NCI-H748 treated with DMSO at 0.1 percent for 48 hours (cell line): ENCODE results near the gene ECHS1.

Source experiments
- DNase-seq: peaks from one replicate; lab custom pipeline; 2025; lab: John Stamatoyannopoulos, UW

ECHS1 gene

DNA sequence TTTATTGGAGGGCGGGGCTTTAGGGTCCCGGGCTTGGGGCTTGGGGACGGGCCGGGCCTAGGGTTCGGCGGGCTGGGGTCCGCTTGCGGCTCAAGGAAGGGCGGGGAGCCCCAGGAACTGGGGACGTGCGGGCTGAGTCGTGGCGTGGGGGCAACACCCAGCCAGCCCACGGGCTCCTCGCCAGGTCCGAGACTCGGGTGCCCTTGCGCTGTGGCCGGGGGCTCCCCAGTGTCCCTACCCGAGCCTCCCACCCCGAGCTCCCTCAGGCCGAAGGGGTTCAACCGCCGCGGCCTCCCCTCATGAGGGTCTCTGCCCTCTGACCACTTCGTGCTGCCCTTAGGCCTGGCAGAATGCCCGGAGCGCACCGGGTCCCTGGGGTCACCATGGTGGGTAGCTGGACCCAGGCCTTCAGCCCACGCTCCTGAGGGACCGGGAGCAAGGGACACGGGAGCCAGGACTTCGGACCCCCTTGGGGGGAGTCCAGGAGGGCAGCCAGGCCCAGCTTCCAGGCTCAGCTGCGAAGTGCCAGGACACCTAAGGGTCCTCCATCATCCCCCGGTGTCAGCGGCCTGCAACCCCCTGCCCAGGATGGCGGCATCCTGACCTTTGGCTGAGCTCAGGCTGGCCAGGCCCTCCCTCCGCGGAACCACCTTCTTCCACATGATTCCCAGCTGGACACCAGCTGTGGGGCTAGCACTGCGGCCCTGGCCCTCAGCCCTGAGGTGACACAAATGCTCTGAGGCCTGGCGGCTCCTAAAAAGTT lies 14.8 kb downstream of the ECHS1 start:
- DNase-seq = no peak

DNA sequence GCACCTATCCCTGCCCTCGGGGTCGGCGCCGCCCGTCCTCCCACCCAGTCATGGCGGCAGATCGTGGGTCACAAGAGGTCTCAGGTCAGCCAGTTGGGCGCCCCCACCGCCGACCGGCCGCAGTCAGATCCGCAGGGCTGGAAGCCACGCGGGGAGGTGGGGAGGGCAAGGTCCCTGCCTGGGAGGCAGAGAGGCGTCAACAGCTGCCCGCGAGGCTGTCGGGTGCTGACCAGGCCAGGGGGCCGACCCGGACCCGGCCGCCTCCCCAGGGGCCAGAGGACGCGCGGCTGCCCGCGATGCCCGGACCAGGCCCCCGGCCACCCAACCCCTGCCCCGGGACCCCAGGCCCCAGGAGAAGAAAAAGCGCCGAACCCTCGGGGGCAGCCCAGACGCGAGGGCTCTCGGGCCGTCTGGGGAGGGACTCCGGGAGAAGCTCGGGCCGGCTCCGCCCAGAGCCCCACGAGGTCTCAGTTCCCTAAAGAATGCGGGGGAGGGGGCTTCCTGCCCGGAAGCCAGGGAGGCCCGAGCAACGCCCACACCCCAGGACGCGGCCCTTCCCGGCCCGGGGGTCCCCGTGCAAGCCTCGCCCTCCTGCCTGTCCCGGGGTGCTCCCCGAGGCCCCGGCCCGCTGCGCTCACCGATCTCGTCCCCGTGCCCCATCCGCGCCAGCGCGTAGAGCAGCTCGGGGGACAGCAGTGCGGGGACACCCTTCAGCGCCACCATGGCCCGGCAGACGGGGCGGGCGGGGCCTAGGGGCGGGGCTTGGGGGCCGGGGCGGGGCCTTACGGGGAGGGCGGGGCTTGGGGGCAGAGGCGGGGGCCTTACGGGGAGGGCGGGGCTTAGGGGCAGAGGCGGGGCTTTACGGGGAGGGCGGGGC lies 15.6 kb downstream of the ECHS1 start, which contains the start of gene FUOM:
Gene FUOM (minus strand): TSS at position 735 of the 877 bp plus-strand sequence. CDS start 12 bp downstream, at position 723.
- DNase-seq = no peak

DNA sequence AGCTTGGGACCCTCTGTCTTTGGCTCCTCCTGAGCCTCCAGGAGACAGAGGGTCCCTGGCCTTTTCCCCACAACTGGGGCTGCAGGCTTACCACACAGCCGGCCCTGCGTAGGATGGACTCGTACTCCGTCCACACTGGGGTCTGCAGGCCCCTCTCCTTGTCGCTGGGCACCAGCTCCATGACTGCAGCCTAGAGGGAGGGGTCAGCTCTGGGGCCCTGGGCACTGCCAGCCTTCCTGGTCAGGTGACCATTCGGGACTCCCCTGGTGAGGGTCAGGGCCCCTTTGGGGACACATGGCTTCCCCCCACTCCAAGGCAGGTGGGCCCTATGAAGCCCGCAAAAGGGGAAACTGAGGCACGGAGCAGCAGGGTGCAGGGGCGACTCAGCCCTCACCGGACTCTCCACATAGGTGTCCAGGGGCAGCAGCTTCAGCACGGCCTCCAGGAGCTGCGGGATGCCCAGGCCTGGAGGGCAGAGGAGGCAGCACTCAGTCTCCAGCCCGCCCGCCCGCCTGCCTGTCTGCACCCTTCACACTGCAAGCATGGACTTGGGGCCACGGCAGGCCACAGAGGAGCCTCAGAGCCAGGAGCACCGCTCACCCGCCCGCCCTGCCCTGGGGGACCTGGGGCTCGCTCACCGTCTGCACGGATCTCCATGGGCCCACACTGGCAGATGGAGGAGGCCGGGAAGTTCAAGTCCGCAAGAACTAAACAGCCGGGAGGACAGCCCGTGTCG lies 16.4 kb downstream of the ECHS1 start:
- DNase-seq = no peak

DNA sequence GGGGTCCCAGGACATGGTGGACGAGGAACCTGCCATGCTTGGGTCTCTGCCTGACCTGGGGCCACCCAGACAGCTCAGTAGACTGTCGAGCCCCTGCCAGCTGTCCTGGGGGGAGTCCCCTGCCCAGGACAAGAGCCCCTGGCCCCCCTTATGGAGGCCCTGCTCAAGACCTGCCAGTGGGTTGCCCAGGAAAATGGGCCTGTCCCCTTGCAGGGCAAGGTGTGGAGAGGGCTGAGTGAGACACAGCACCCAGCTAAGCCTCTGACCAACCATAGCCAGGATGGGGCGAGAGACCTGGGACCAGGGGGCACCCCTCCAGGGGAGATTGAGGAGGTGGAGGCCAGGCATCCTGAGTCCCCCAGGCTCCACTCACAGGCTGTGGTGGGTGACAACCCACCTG lies 17.2 kb downstream of the ECHS1 start:
- no peak for DNase-seq

DNA sequence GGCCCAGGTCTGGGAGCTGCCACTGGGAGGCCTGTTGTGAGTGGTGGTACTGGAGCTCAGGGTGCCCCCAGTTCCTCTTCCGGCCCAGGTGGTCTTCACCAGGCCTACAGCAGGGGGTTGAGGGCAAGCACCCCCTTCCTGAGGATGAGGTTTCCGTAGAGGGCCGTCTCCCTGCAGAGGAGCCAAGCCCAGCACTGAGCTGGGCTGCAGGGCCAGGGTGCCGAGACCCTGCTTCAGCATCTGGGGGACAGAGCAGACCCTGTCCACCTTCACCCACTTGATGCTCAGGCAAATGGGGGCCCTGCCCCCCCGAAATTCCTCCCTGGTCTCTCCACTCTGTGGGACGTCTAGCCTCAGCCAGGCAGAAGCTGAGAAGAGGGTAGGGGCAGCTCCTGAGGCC lies 17.9 kb downstream of the ECHS1 start:
- no peak for DNase-seq

DNA sequence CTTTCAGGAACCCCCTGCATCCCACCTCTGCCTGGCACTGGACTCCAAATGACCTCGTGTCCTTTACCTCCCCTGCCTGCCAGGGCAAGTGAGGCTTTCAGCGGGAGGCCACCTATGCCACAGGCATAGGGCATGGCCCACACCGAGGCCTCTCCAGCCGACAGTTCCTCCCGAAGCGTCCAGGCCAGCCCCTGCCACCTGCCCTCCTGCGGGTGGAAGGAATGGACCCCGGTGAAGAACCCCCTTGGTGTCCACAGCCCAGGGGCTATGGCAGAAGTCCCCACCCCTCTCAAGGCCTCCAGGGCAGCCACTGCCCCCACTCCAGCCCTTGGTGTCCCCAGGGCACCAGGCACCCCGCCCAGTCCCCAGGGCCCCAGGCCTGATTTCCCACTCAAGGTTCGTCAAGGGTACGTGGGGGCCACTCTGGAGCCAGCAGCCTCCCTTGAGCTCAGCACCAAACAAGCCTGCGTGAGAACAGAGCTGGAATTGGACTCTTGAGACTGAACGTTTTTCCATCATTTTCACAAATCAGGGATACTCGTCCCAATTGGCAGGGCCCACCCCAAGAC lies 18.4 kb downstream of the ECHS1 start:
- DNase-seq = no peak

DNA sequence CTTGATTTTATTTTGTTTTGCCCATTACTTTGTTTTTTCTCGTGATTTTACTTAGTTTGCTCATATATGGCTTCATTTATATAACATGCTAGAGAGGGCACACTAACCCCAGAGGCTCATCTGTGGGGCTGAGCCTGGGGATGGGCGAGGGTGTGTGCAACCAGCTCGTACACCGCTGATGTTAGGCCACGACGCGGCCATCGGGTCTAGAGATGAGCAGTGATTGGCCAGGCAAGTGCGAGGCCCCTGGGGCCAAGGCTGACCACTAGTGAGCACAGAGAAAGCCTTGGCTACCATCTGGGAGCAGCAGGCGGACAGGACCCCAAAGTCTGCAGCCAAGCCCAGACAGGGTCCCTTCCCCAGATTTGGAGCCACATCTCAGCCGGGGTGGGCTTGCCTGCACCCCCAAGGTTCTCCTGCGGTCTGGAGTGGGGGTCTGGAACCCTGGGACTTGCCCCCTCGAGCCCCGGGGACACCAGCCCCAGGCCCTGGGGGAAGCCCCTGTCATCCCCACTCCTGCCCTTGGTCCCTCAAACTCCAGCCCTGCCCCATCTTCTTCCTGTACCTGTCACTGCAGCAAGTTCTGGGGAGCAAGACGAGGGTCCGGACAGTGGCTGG lies 19.1 kb downstream of the ECHS1 start:
- DNase-seq = no peak

DNA sequence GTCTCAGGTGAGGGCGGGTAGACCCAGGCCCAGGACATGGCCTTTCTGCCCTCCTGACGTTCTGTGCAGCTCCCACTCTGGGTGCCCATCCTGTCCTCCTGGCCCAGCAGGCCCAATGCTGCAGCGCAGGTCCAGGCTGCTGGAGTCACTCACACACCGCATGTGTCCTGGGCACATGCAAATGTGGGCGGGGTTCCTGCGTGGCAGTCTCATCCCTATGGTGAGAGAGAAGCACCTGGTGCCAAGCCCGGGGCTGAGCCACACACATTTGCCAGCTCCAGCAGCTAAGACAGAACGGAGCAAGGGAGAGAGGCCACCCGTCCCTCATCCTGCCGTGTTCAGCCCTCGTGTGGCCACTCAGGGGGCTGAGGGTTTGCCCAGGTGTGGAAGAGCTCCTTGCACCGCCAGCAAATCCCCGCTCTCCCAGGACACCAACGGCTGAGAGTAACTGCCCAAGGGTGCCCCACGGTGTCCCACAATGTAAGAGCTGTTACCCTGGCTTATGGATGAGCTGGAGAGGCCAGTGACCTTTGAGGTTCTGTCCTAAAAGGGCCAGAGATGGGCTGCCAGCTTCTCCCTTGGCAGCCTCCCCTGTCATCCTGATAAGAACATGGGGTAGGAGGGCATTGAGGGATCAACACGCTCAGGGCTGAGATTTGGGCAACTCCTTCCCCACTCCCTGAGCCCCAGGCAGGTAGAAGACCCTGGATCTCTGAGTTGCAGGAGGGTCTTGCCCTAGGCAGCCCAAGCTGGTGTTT lies 19.8 kb downstream of the ECHS1 start:
- DNase-seq = no peak

DNA sequence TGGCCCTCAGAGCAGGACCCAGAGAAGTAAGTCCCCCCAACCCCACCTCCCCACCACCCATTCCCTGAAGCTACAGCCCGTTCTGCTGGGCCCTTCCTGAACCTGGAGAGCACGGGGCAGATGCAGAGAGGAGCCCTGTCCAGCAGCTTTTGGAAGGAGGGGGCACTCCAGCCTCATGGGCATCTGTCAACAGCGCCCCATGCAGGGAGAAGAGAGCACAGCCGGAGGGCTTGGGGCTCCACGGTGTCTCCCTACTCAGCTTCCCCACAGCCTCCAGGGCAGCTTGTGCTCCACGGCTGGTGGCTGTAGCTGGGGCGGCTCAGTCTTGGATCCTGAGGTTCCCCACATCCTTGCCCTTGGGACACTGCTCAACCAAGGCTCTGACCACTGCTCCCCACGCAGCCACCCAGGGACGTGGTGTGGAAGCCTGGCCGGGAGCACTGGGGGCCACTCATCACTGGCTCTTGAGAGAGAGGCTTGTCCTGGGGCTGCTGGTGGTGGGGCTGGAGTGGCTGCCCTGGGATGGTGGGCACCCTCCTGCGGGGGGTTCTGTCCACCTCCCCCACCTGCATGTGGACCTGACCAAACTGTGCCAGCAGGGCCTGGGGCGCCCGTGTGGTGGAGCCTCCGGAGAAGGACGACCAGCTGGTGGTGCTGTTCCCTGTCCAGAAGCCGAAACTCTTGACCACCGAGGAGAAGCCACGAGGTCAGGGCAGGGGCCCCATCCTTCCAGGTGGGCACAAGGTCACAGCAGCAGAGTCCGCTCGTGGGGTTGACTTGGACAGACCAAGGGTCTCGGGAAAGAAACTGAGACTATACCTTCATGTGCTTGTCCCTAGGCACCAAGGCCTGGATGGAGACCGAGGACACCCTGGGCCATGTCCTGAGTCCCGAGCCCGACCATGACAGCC lies 21.5 kb downstream of the ECHS1 start:
- no peak for DNase-seq

DNA sequence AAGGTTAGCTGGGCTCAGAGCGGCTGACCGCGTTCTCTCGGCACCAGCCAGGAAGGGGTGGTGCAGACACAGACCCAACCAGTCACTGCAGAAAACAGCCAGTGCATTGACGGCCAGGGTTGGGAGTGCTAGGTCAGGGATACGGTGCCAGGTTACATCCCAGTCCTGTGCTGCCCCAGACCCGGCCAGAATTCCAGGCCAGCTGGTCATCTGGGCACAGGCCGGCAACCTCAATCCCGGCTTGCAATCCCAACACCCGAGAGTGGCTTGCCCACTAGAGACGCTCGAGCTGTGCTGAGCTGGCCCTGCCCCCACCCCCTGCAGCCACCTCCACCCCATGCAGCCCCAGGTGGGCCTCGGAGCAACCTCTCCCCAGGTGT lies 22.2 kb downstream of the ECHS1 start:
- no peak for DNase-seq

DNA sequence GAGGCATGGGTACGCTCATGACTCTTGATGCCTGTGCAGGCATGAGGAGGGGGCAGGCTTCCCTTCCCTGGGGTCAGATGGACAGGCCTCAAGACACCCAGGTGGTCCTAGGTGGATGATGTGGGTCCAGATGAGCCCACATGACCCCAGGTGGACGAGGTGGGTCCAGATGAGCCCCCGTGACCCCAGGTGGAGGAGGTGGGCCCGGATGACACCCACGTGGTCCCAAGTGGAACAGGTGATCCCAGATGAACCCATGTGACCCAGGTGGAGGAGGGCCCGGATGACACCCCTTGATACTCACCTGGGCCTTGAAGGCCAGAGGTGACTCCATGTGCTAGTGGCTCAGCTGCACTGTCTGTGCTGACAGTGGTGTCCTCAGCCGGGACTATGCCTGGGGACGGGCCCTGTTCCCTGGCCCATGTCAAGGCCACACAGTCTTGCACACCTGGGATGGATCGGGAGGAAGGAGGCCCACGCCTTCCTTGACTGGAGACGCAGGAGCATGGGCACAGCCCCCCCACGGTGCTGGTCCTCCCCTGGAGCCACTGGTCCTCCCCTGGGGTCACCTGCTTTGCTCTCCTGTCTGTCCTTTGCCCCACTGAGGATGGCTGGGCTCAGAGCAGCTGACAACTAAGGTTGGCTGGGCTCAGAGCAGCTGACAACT lies 22.7 kb downstream of the ECHS1 start:
- no peak for DNase-seq

DNA sequence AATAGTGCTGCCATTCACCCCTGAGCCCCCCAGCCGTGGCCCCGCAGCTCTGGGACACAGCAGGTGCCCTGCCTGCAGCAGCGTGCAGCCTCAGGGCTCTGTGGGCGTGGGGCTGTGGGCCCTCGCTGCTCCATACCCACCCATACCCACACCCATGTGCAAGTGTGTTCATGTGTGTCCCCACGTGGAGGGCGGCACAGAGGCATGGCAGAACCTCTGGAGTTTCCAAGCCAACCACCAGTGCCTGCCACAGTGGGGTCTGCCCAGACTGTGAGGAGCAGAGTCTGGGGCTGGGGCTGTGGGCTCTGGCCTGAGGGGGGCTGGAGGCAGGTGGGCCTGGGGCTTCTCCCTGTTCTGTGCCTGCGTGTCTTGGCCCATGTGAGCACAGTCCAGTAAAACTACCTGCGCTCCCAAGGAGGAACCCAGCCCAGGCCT lies 23.6 kb downstream of the ECHS1 start:
- DNase-seq = no peak

DNA sequence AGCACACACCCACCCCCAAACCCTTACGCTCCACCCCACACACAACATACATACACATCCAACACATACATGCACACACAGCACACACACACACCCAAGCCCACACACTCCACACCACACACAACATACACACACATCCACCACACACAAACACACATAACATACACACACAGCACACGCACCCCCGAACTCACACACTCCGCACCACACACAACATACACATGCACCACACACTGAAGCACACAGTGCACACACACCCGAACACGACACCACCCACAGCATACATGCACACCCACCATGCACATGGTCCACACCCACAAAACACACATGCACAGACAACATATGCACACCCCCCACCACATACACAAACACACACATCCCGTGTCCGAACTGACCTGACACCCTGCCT lies 24.0 kb downstream of the ECHS1 start:
- DNase-seq = no peak

DNA sequence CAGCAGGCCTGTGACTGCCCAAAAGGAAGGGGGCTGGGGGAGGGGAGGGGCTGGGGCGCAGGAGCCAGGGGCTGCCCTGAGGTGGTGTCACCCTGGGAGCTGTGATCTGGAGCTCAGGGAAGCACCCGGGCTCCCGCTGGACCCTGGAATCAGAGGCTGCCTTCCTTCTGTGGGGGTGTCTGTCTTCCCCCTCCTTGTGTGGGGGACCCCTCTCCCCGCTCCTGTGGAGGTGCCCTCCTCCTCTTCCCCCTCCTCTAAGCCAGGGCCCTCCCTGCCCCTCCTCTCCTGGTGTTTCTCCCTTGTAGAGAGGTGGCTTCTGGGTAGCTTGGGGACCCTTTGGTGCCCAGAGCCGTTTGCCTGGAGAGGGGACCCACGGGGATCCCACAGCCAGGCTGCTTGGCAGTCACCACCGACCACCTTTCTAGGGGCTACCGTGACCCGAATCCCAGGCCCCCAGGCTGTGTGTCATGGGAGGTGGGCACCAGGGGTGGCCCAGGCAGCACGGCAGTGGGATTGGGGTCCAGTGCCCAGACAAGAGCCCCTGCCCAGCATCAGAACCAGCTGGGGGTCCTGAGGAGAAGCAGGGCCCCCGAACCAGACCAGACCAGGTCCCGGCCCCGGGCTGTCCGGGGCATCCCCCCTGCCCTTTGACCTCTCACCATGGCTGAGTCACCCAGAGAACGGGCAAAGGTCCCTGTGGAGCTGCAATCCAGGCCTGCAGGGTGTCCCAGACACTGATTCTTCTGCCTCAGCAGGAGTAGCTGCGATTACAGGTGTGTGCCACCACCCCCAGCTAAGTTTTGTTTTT lies 25.2 kb downstream of the ECHS1 start:
- no peak for DNase-seq

DNA sequence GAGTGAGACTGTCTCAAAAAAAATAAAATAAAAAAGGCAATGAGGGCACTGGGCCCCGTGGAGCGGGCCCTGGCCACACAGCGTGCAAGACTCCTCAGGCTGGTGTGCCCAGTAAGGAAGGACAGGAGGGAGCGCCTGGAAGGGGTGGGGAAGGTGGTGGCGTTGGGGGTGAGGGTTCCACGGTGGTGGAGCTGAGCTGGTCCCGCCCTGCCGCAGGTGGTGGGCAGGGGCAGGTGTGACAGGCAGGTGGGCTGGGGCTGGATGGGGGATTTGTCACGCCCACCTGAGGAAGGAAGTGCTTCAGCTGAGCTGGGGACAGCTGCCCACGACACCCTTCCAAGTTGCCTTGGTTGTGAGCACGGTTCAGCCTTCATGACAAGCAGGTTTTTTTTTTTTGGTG lies 26.7 kb downstream of the ECHS1 start:
- DNase-seq = no peak

DNA sequence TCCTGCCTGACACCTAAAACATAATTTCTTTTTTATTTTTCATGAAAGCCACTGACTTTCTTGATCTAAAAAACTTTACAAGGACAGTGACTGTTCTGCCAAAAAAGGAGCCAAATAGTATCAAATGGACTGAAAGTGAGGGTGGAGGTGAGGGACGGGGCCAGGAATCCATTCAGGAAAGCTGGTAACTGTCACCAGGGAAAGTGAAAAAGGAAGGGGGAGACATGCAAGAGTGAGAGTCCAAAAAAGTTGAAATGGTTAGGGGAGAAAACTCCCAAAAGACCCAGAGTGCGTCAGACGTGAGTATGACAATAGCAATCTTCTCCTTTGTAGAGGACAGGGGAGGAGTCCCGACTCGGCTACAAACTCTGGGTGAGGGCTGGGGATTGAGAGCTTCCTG lies 28.9 kb downstream of the ECHS1 start:
- DNase-seq = no peak

DNA sequence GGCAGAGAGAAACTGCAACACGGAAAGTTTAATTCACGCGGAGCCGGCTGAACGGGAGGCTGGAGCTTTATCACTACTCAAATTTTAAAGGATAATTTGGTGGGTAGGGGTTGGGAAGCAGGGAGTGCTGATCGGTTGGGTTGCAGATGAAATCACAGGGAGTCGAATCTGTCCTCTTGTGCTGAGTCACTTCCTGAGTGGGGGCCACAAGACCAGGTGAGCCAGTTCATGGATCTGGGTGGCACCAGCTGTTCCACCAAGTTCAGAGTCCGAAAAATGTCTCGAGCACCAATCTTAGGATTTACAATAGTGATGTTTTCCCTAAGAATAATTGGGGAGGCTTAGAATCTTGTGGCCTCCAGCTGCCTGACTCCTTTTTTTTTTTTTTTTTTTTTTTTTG lies 29.6 kb downstream of the ECHS1 start:
- DNase-seq = no peak

DNA sequence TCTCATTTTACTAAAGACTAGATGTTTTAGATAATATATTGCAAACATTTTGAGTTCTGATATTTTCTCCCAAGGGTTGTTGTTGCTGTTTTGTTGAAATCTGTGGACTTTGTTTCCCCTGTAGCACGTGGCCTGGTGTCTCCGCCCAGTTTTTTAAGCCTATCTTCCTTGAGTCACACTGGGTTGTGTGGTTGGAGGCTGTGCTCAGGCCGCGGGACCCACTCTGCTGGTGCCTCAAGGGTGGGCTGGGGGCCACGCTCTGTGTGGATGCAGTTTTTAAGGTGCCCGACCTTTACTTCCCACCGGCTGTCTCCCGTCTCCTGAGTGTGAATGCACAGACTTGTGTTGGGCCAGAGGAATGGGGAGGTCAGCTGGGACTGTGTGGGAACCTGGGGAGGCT lies 30.2 kb downstream of the ECHS1 start:
- DNase-seq = no peak

DNA sequence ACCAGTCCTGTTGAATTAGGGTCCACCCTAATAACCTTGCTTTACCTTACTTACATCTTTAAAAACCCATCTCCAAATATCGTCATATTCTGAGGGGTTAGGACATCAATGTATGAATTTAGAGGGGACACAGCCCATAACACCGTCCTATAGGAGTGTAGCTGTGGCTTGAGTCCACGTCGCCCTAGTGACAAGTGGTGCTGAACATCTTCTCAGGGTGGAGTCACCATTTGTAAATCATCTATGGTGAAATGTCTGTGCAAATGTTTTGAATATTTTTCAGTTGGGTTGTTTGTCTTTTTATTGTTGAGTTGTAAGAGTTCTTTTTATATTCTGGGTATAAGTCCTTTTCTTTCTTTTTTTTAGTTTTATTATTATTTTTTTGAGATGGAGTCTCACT lies 31.2 kb downstream of the ECHS1 start:
- no peak for DNase-seq
